HG03175 (cell line): ENCODE measurements around the gene IL1A.

Experiments used
- ATAC-seq: cut with Tn5 transposase; IDR thresholded peaks from one replicate; pipeline ENCODE4 v1.9.1; 2021; ENCODE audit warnings: mild to moderate bottlenecking, moderate library complexity; ENCODE audit not compliant: unreplicated experiment

Gene IL1A

GRCh38 chr2:112764071-112765044 lies 19.9 kb downstream of the IL1A start, which contains the start of gene CKAP2L:
Gene CKAP2L, minus strand, starts transcription at chr2:112764609. Its CDS starts 11 bp downstream, at chr2:112764598.
- ATAC-seq = peak; percentile 98

GRCh38 chr2:112762276-112762675 lies 22.0 kb downstream of the IL1A start:
- ATAC-seq = no peak

DNA sequence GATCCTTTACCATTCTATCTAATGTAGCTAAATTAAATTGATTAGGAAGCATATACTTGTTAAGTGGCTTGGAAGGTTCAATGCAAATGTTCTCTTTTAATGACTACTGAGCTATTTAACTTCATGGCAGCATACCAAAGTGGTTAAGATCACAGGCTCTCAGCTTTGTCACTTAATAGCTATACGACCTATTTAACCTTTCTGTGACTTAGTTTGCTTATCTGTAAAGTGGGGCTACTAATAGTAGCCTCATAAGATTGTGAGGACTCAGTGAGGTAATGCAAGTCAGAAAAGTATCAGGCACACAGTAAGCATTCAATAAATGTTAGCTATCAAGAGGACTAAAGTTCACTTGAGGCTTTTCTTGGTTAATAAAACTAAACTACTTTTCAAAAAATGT lies 24.1 kb downstream of the IL1A start:
- ATAC-seq = no peak

DNA sequence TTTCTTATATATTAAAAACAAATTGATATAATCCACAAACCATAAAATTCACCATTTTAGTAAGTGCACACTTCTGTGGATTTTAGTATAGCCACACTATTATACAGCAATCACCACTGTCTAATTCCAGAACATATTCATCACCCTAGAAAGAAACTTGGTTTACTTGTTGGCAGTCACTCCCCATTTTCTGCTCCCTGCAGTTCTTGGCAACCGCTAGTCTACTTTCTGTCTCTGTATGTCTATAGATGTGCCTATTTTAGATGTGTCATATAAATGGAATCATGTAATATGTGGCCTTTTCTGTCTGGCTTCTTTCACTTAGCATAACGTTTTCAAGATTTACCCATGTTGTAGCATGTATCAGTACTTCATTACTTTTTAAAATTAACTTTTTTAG lies 25.6 kb downstream of the IL1A start:
- no peak for ATAC-seq

GRCh38 chr2:112757265-112757664 lies 27.0 kb downstream of the IL1A start:
- no peak for ATAC-seq

GRCh38 chr2:112756207-112756606 lies 28.1 kb downstream of the IL1A start:
- ATAC-seq = no peak

DNA sequence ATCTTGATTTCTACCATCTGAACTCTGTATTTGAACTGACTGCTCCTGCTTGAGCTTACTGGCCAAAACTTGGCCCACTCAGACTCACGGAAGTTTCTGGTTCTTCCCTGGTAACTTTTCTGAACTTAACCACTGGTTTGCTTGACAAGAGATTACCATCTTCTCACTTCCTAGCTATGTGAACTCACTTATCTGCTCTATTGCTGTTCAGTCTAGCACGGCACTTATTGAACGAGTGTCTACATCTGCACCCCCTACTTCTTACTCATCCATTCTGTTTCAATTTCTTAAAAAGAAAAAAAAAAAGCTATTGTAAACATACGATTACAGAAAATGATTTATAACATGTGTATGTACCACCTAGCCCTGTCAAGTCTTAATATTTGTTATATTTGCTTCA lies 28.8 kb downstream of the IL1A start:
- ATAC-seq = no peak

DNA sequence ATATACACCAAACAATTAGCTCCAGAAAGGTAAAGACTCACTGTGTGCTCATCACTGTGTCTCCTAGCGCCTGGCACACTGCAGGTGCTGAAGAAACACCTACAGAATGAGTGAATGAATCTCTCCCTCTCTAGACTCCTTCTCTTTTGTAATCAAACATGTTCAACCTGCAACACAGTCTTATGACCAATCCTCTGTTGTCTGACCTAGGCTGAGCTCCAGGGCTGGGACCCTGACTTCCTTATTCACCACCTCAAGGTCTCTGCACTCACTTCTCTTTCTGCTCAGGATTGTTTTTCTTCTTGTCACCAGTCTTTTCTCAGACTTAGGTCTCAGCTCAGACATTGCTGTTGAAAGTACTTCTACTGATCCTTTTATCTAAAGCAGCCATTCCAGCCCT lies 29.7 kb downstream of the IL1A start:
- ATAC-seq = no peak

DNA sequence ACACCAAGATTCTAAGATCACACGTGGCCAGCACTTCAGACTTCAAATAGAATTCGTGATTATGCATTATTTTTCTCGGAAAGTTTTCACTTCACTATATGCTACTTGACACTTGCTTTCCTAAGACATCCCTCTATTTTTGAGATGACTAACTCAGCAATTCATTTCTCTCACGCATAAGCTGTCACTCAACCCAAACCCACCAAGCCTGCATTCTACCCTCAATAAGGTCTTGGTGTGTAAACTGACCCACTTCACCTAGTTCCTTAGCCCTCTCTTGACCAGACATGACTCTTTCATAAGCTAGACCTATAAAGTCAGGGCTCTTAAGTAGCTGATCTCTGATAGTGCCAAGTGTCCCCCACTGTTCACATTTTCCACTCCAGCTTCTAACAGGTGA lies 31.6 kb downstream of the IL1A start:
- ATAC-seq = no peak

- no peak for ATAC-seq
Measured at GRCh38 chr2:112751451-112752197, 32.7 kb downstream of the IL1A start.

DNA sequence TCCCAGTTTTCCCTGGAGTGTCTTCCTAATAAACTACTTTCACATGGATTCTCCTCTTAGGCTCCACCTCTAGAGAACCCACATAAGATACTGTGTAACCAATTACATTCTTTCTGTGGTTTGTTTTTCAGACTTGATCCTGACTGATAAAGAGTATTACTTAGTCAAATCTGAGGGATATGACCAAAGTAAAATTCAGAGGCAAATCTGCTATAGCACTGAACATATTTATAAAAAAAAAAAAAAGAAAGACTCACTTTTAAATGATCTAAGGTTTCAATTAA lies 33.8 kb downstream of the IL1A start:
- ATAC-seq = no peak

GRCh38 chr2:112749755-112750559 lies 34.3 kb downstream of the IL1A start:
- peak; percentile 85 for ATAC-seq

DNA sequence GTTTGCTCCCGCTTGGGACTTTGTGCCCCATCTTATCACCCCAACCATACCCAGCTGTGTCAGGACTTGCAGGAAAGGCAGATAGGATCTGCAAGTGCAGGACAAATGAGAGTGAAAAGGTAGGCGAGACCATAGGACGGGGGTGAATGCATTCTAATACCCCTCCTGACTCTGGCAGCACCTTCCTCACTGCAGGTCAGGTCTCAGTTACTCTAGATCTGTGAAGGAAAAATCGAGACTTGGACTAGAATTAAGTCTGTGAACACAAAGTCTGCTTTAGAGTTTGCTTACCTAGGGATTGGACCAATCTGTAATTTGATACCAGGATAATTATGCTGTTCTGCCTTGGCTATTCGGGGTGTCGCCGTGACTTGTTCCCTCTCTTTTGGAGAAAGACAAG lies 43.8 kb downstream of the IL1A start:
- no peak for ATAC-seq

DNA sequence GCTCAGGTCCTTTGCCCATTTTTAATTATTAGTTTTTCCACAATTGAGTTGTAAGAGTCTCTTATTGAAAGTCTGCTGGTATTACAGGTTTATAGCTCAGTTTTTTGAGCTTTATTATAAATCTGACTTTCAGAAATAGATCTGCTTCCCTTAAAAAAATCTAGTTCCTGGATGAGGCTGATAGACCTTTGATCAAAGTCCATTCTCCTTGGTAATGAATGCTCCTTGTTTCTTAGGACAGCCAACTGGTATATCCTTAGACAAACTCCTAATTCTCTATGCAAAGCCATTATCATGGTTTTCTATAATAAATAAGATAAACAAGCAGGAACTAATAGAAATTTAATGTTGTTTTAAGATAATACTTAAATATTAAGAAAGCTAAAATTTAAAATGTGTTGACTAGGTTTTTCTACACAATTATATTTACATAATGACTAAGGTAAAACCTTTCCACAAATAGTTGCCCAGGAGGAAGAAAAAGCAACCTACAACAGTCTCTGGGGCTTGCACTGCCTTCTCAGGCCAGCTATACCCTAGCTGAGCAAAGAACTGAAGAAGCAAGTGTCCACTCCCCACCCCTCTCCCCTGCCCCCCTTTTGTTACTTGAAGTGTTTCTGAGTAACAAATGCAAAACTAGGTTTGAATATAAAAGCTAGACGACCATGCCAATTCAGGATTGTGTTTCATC lies 46.6 kb downstream of the IL1A start:
- ATAC-seq = no peak

DNA sequence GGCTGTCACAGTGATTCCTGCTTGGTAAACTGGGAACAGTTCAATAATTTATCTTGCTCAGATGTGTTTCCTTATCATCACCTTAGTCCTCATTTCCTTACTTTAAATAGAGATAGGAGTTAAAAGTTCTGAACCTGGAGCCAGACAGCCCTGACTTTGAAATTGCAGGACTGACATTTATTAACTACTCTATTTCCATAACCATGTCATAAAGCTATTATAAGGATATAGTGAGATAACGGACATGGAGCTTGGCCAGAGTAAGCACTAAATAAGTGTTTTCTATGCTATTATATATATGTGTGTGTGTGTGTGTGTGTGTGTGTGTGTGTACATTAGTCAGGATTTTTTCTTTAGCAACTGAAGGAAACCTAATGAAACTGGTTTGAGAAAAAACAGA lies 50.4 kb downstream of the IL1A start:
- ATAC-seq = no peak

DNA sequence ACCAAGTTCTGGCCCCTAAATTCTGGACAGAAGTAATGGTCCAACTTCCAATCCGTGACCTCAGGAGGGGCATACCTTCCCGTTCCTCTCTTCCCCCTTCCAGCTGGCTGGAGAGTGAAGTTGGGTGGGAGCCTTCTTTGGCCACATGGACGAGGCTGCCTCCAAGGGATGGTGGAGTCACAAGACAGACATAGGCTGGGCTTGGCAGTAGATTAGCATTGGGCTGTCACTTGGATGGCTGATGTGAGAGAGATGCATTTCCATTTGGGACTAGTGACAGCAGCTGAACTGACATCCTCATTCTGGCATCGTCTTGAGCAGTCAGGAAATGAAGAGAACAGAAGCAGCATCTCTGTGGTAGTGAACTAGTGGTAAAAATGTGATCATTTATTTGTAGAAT lies 50.8 kb downstream of the IL1A start:
- ATAC-seq = no peak

DNA sequence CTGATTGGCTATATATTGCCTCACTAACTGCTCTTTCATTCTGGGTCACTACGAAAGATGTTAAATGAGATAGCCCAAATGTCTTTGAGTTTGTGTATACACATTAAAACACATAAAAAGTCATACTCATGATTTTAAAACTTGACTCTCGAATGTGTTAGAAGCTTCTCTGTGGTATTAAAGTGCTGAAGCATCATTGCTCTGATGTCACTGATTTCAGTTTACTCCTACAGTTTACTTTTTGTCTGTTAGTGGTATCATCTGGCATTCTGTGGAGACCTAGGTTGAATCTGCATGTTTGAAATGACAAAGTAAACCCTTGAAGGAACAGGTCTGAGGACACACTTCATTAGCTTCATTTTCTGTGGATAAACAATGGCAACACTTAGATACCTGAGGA lies 52.8 kb downstream of the IL1A start:
- ATAC-seq = no peak

- no peak for ATAC-seq
Measured at GRCh38 chr2:112730791-112731190, 53.5 kb downstream of the IL1A start.

GRCh38 chr2:112730216-112730615 lies 54.1 kb downstream of the IL1A start:
- no peak for ATAC-seq

DNA sequence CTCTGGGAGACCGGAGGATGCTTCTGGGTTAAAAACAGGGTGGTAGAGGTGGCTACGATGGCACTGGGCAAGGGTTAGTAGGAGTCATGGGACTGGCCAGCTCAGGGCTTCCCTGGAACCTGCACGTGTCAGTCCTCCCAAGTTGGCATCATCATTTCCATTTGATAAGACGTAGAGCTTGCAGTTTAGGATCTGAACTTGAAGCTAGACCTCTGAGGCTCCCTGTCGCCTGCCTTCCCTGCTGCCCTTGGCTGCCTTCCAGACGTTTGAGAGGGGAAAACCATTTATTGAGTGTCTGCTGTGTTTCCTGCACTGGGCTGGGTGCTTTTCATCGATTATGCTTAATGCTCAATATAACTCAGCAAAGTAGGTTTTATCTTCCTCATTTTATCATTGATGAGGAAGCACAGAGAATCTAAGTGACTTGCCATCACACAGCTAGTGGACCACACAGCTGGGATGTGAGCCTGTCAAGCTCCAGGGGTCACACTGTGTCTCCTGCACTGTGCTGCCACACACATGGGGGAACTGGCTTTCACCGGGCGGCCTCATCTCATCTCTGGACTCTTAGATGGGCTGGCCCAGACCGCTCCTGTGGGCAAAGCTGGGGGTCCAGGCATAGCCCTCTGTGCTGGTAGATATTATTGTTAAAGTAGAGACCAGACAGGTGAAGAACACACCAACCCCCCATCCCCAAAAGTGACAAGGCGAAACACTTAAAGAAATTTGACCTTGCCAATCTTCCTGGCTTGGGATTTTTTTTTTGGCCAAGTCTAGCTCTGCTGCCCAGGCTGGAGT lies 55.7 kb downstream of the IL1A start:
- no peak for ATAC-seq
